Keratinocyte (primary cell): ENCODE results near the gene DHRSX. TPM values are rescaled to one million over a fixed set of nuclear protein-coding genes. Genes with fewer than 3 reads are reported as not detected.
A peak's percentile ranks its signal among the peaks of the same experiment; 100 is the strongest.

ENCODE experiments used
- DNase-seq: peaks from one replicate; pipeline ENCODE4 v3.0.0-alpha.2; 2011; ENCODE audit warnings: low read depth, missing footprints, low spot score
- FAIRE-seq: peaks from 2 replicates; lab custom pipeline; 2011; peaks lifted over from hg19 to GRCh38; lab: Jason Lieb, UNC
- H2AFZ ChIP-seq: 2 replicates; pipeline ENCODE4 v1.6.0; 2012; ENCODE audit warnings: low read length, control low read depth, inconsistent platforms; ENCODE audit not compliant: control insufficient read depth
- H3K27ac ChIP-seq: 2 replicates; pipeline ENCODE4 v1.5.1; 2011; ENCODE audit warnings: low read length; ENCODE audit not compliant: control insufficient read depth, insufficient read depth
- H3K27me3 ChIP-seq: 3 replicates; pipeline ENCODE4 v1.6.0; 2011; ENCODE audit warnings: low read length; ENCODE audit not compliant: control insufficient read depth, insufficient read depth; ENCODE audit errors: extremely low read depth
- H3K36me3 ChIP-seq, 2 experiments: 2 replicates in 1 of 2; 3 replicates in 1 of 2; pipeline ENCODE4 v1.5.1; 2011; ENCODE audit warnings: low read length in 2 of 2, mild to moderate bottlenecking in 1 of 2; ENCODE audit not compliant: control insufficient read depth in 2 of 2, insufficient read depth in 2 of 2; ENCODE audit errors: extremely low read depth in 1 of 2
- H3K4me1 ChIP-seq: 3 replicates; pipeline ENCODE4 v1.5.1; 2011; ENCODE audit warnings: low read length; ENCODE audit not compliant: control insufficient read depth, insufficient read depth; ENCODE audit errors: extremely low read depth
- H3K4me2 ChIP-seq: 3 replicates; pipeline ENCODE4 v1.6.0; 2011; ENCODE audit warnings: low read depth, low read length; ENCODE audit not compliant: control insufficient read depth, insufficient read depth; ENCODE audit errors: extremely low read depth
- H3K4me3 ChIP-seq, 3 experiments: fragments of 200-600 bp in 1 of 3; sonication (generic) in 1 of 3; 2 replicates in 2 of 3; 3 replicates in 1 of 3; pipeline ENCODE4 v1.5.1; 2011 to 2016; ENCODE audit warnings: low read length in 3 of 3, mild to moderate bottlenecking in 3 of 3, control low read depth in 2 of 3, inconsistent platforms in 1 of 3, low read depth in 1 of 3, mixed read lengths in 1 of 3, mixed run types in 1 of 3, moderate library complexity in 1 of 3; ENCODE audit not compliant: control insufficient read depth in 2 of 3, insufficient read depth in 2 of 3; ENCODE audit errors: extremely low read depth in 1 of 3
- H3K79me2 ChIP-seq: 2 replicates; pipeline ENCODE4 v1.6.0; 2012; ENCODE audit warnings: low read length; ENCODE audit not compliant: control insufficient read depth, insufficient read depth
- H3K9ac ChIP-seq: 3 replicates; pipeline ENCODE4 v1.6.0; 2011; ENCODE audit warnings: low read length; ENCODE audit not compliant: control insufficient read depth, insufficient read depth; ENCODE audit errors: extremely low read depth
- H3K9me1 ChIP-seq: 3 replicates; pipeline ENCODE4 v1.6.0; 2011; ENCODE audit warnings: low read length; ENCODE audit not compliant: control insufficient read depth, insufficient read depth; ENCODE audit errors: extremely low read depth
- H3K9me3 ChIP-seq: 2 replicates; pipeline ENCODE4 v1.5.1; 2012; ENCODE audit warnings: low read depth, low read length; ENCODE audit not compliant: control insufficient read depth
- H4K20me1 ChIP-seq: 3 replicates; pipeline ENCODE4 v1.6.0; 2011; ENCODE audit warnings: low read length; ENCODE audit not compliant: control insufficient read depth, insufficient read depth; ENCODE audit errors: extremely low read depth
- CTCF ChIP-seq, 3 experiments: IDR thresholded peaks in 1 of 3; conservative IDR thresholded peaks in 1 of 3; optimal IDR thresholded peaks in 1 of 3; 2 replicates in 2 of 3; 3 replicates in 1 of 3; pipeline versions ENCODE3 to v1.5.1; 2011; ENCODE audit warnings: low read length in 3 of 3, mild to moderate bottlenecking in 3 of 3, moderate library complexity in 2 of 3, control low read depth in 1 of 3, inconsistent platforms in 1 of 3; ENCODE audit not compliant: insufficient read depth in 2 of 3; ENCODE audit errors: extremely low read depth in 1 of 3
- EZH2 ChIP-seq: IDR thresholded peaks from one replicate; pipeline ENCODE4 v1.6.1; 2012; ENCODE audit warnings: inconsistent platforms, mild to moderate bottlenecking, low read length, moderate library complexity
- dilution Hi-C: fragments of 300-500 bp; cut with MboI; formaldehyde crosslinking; loops from one replicate; pipeline ENCODE4 v1.7.0; 2020; ENCODE audit warnings: low sequenced_read_pairs; ENCODE audit not compliant: extremely low pct_ligation_motif_present
- polyA plus RNA-seq, 5 experiments: library from polyadenylated mRNA; depleted of rRNA in 3 of 5; stranded (reverse) in 3 of 5; stranded (forward) in 1 of 5; unstranded in 1 of 5; fragments of >200 nt; gene quantifications; 1 replicate in 1 of 5; 2 replicates in 3 of 5; 3 replicates in 1 of 5; pipeline versions ENCODE4 v1.2.1 to v1.2.3, GENCODE V29; 2011 to 2012; ENCODE audit warnings: missing spikeins in 2 of 5, low read depth in 1 of 5, low replicate concordance in 1 of 5

The DHRSX gene
- polyA plus RNA-seq, 1 donor (not counting 4 experiments of a cell fraction or from before 2014, with no cell fraction given): 20.4 TPM

- TF ChIP-seq CTCF (optimal IDR thresholded peaks at IDR 0.05 in 1 of 3, IDR thresholded peaks at IDR 0.05 in 1 of 3, conservative IDR thresholded peaks at IDR 0.05 in 1 of 3; ENCODE audit: extremely low read depth in 1 of 3, insufficient read depth in 2 of 3, low read length in 3 of 3) (no peak), EZH2 (no peak)
- Histone ChIP-seq H3K36me3 (peaks cover 0 to 3% of the 10 kb centered on the region in 2 experiments), H4K20me1 (no peaks in the 10 kb centered on the region), H3K79me2 (peaks cover 43% of the 10 kb centered on the region), H3K9me3 (no peaks in the 10 kb centered on the region), H3K9ac (peak overlapping the region; percentile 52), H3K27ac (peak overlapping the region; percentile 43), H3K27me3 (no peaks in the 10 kb centered on the region), H3K4me2 (peak overlapping the region; percentile 74), H3K9me1 (no peaks in the 10 kb centered on the region), H2AFZ (peak overlapping the region; percentile 9), H3K4me1 (peaks cover 25% of the 10 kb centered on the region), H3K4me3 (peak overlapping the region in 2 of 3 experiments; percentile 48 to 71)
- dilution Hi-C loops: no loop called here
- FAIRE-seq: no peak
- DNase-seq: no peak
Measured at GRCh38 chrX:2497961-2498780, 2.6 kb downstream of the DHRSX start.

GRCh38 chrX:2495595-2495994 is 5.2 kb downstream of the DHRSX start:
- peaks cover 20% of the 10 kb centered on the region for H3K4me1 ChIP-seq
- FAIRE-seq: no peak
- no peaks in the 10 kb centered on the region for H4K20me1 ChIP-seq

More at GRCh38 chrX:2495595-2495994, 5.2 kb downstream of the DHRSX start:
- Histone ChIP-seq H3K79me2 (peaks cover 50% of the 10 kb centered on the region), H3K36me3 (peaks cover 0 to 8% of the 10 kb centered on the region in 2 experiments), H3K27me3 (no peaks in the 10 kb centered on the region), H3K4me2 (no peak overlapping the region), H3K27ac (no peak overlapping the region), H3K4me3 (no peak overlapping the region), H2AFZ (no peak overlapping the region), H3K9ac (no peak overlapping the region), H3K9me1 (no peaks in the 10 kb centered on the region), H3K9me3 (no peaks in the 10 kb centered on the region)
- DNase-seq: no peak
- TF ChIP-seq EZH2: no peak
- TF ChIP-seq CTCF (optimal IDR thresholded peaks at IDR 0.05 in 1 of 3, IDR thresholded peaks at IDR 0.05 in 1 of 3, conservative IDR thresholded peaks at IDR 0.05 in 1 of 3; ENCODE audit: extremely low read depth in 1 of 3, insufficient read depth in 2 of 3, low read length in 3 of 3): no peak
- dilution Hi-C loops: no loop called here
